Astrocyte of the spinal cord (primary cell): Measurements from ENCODE around the gene GJB1.
"Not testable (repeated sequence)": the region's sequence is repeated elsewhere in the genome, so short reads cannot be mapped to it uniquely, and the experiment has no call there.

ENCODE experiments used
- DNase-seq: peaks from one replicate; pipeline ENCODE4 v3.0.0; 2011; ENCODE audit warnings: low read depth, low spot score
- H3K4me3 ChIP-seq: 2 replicates; pipeline ENCODE4 v1.5.1; 2011; ENCODE audit warnings: low read depth, mild to moderate bottlenecking, low read length, moderate library complexity
- CTCF ChIP-seq: IDR thresholded peaks from 2 replicates; pipeline ENCODE4 v1.5.1; 2012; ENCODE audit warnings: low read depth, mild to moderate bottlenecking, low read length, inconsistent platforms
- in situ Hi-C: cut with HindIII; loops from 2 replicates; pipeline ENCODE4 v1.10.0; 2017; ENCODE audit warnings: low sequenced_read_pairs

The GJB1 gene

GRCh38 chrX:71269801-71270395 is 46.9 kb downstream of the GJB1 start:
- in situ Hi-C loops: no loop called here
- DNase-seq: no peak
- no peak overlapping the region for H3K4me3 ChIP-seq
- no peak for TF ChIP-seq CTCF

- DNase-seq, H3K4me3 ChIP-seq, in situ Hi-C loops: not testable (repeated sequence)
Observed at GRCh38 chrX:71272313-71272712, 49.3 kb downstream of the GJB1 start.
